ENCODE data around the gene TRMT1. TPM values are rescaled to one million over a fixed set of nuclear protein-coding genes. Genes with fewer than 3 reads are reported as not detected.
A peak's percentile ranks its signal among the peaks of the same experiment; 100 is the strongest.

TRMT1 gene
- total and polyA plus RNA-seq, 2 experiments from 2014 or later, result 88.6 to 90.1 TPM

DNA sequence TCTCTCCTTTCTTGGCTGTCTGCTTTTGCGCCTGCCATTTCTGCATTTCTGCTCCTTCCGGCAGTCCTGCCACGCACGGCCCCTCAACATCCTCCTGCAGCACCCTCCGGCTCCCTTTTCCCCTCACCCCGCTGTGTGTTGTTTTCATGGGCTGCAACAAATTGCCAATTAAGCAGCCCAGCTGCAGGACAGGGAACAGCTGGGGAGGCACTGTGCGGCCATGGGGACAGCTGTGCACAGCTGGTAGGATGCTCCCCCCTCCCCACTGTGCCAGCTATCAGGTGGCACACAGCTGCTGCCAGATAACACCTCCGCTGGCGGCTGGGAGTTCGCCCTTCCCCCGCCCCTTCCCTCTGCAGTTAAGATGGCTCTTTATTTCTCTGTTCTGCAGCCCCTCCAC is 39.3 kb downstream of the TRMT1 start:
- Histone ChIP-seq H4K20me1 (replicated peaks; ENCODE audit: insufficient read depth) (no peaks in the 10 kb centered on the region), H3K4me1 (ENCODE audit: insufficient read depth) (peaks cover 27% of the 10 kb centered on the region), H2AFZ (peak overlapping the region; percentile 80; the same call in 1 of the 2 replicates), H3K36me3 (ENCODE audit: insufficient read depth) (no peaks in the 10 kb centered on the region), H3K4me2 (peak overlapping the region; percentile 72), H3K27me3 (ENCODE audit: insufficient read depth) (peaks cover 8% of the 10 kb centered on the region; the same call in 1 of the 2 replicates), H3K4me3 (0 out of 2 replicates have a peak overlapping the region, but pooled peaks have one; percentile 20), H3F3A (replicated peaks; ENCODE audit: low read depth) (no peaks in the 10 kb centered on the region), H3K79me2 (replicated peaks; ENCODE audit: insufficient read depth) (no peaks in the 10 kb centered on the region), H3K27ac (ENCODE audit: low read depth) (no peak overlapping the region), H3K9me2 (ENCODE audit: insufficient read depth) (no peaks in the 10 kb centered on the region)
- DNase-seq (ENCODE audit: low spot score), result peak; percentile 19
- Mint-ChIP-seq H3K4me3 (peak overlapping the region; percentile 43), H3K27ac (no peak overlapping the region), H3K4me1 (peaks cover 27% of the 10 kb centered on the region), H3K36me3 (ENCODE audit: low read depth) (no peaks in the 10 kb centered on the region), H3K27me3 (ENCODE audit: insufficient read depth, low read depth, poor library complexity) (peaks cover 34% of the 10 kb centered on the region), H3K9me3 (no peaks in the 10 kb centered on the region)
- TF ChIP-seq NANOG (IDR thresholded peaks at IDR 0.05; ENCODE audit: borderline replicate concordance), result no peak
- TF ChIP-seq ZNF462 (CRISPR knock-in tag; IDR thresholded peaks at IDR 0.05), result no peak
- TF ChIP-seq CREB1 (CRISPR knock-in tag; IDR thresholded peaks at IDR 0.05; ENCODE audit: low read depth), result no peak
- no peak for TF ChIP-seq EZH2 (IDR thresholded peaks at IDR 0.05; ENCODE audit: low read depth, unreplicated experiment)
- TF ChIP-seq, protein P1, sequence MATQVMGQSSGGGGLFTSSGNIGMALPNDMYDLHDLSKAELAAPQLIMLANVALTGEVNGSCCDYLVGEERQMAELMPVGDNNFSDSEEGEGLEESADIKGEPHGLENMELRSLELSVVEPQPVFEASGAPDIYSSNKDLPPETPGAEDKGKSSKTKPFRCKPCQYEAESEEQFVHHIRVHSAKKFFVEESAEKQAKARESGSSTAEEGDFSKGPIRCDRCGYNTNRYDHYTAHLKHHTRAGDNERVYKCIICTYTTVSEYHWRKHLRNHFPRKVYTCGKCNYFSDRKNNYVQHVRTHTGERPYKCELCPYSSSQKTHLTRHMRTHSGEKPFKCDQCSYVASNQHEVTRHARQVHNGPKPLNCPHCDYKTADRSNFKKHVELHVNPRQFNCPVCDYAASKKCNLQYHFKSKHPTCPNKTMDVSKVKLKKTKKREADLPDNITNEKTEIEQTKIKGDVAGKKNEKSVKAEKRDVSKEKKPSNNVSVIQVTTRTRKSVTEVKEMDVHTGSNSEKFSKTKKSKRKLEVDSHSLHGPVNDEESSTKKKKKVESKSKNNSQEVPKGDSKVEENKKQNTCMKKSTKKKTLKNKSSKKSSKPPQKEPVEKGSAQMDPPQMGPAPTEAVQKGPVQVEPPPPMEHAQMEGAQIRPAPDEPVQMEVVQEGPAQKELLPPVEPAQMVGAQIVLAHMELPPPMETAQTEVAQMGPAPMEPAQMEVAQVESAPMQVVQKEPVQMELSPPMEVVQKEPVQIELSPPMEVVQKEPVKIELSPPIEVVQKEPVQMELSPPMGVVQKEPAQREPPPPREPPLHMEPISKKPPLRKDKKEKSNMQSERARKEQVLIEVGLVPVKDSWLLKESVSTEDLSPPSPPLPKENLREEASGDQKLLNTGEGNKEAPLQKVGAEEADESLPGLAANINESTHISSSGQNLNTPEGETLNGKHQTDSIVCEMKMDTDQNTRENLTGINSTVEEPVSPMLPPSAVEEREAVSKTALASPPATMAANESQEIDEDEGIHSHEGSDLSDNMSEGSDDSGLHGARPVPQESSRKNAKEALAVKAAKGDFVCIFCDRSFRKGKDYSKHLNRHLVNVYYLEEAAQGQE (IDR thresholded peaks at IDR 0.05; ENCODE audit: unreplicated experiment), result no peak
- TF ChIP-seq POLR2AphosphoS5 (IDR thresholded peaks at IDR 0.05; ENCODE audit: low read depth), result no peak
- TF ChIP-seq EZH2phosphoT487 (IDR thresholded peaks at IDR 0.05; ENCODE audit: unreplicated experiment), result no peak
- no peak for TF ChIP-seq ZNF331 (CRISPR knock-in tag; IDR thresholded peaks at IDR 0.05; ENCODE audit: low read depth)
- TF ChIP-seq, protein P2, sequence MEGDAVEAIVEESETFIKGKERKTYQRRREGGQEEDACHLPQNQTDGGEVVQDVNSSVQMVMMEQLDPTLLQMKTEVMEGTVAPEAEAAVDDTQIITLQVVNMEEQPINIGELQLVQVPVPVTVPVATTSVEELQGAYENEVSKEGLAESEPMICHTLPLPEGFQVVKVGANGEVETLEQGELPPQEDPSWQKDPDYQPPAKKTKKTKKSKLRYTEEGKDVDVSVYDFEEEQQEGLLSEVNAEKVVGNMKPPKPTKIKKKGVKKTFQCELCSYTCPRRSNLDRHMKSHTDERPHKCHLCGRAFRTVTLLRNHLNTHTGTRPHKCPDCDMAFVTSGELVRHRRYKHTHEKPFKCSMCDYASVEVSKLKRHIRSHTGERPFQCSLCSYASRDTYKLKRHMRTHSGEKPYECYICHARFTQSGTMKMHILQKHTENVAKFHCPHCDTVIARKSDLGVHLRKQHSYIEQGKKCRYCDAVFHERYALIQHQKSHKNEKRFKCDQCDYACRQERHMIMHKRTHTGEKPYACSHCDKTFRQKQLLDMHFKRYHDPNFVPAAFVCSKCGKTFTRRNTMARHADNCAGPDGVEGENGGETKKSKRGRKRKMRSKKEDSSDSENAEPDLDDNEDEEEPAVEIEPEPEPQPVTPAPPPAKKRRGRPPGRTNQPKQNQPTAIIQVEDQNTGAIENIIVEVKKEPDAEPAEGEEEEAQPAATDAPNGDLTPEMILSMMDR (conservative IDR thresholded peaks at IDR 0.05; ENCODE audit: low read depth in 2 of 2), result no peak
- no peak for TF ChIP-seq JUNB (IDR thresholded peaks at IDR 0.05; ENCODE audit: unreplicated experiment)
- TF ChIP-seq ZNF114 (CRISPR knock-in tag; IDR thresholded peaks at IDR 0.05), result no peak
- no peak for TF ChIP-seq STAT1 (IDR thresholded peaks at IDR 0.05; ENCODE audit: unreplicated experiment)
- TF ChIP-seq, protein P3, sequence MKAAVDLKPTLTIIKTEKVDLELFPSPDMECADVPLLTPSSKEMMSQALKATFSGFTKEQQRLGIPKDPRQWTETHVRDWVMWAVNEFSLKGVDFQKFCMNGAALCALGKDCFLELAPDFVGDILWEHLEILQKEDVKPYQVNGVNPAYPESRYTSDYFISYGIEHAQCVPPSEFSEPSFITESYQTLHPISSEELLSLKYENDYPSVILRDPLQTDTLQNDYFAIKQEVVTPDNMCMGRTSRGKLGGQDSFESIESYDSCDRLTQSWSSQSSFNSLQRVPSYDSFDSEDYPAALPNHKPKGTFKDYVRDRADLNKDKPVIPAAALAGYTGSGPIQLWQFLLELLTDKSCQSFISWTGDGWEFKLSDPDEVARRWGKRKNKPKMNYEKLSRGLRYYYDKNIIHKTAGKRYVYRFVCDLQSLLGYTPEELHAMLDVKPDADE (IDR thresholded peaks at IDR 0.05), result no peak
- no peak; the same call in 2 of the 3 replicates for ATAC-seq

All from GM23338 (cell line).